ENCODE data around the gene TLL2.
A peak's percentile ranks its signal among the peaks of the same experiment; 100 is the strongest.

The TLL2 gene

DNA sequence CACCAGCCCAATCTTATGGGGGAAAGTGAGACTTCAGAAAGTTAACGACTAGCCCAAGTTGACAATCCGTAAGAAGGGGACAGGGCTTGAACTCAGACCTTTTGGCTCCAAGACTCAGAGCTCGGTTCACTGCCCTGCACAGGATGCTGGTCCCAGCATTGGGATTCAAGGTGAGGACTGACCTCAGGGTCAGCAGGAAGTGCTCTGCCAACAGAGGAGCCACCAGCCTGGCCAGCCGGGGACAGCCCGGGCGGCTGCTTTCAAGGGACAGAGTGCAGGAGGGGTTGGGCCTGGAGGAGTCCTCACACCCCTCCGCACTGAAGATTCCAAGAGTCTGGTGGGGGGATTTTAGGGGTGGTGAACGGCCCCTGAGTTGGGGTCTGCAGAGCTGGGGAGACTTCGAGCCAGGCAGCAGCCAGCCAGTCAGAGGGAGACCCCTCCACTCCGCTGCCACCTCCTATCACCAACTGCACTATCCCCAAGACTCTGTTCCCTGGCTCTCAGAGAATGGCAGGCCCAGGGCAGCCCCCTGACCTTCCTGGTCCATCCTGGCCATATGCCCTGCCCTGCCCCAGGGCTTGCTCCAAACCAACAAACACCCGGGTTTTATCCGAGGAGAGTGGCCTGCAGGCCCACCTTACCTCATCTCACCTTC, 19.7 kb downstream of the TLL2 start:
- H3K9ac ChIP-seq (ENCODE audit: low read depth, low read length), result no peak overlapping the region
- no peaks in the 10 kb centered on the region for H3K27me3 ChIP-seq (ENCODE audit: insufficient read depth, low read length, poor library complexity)
- TF ChIP-seq EZH2 (IDR thresholded peaks at IDR 0.05; ENCODE audit: borderline replicate concordance, low read depth, low read length, severe bottlenecking), result no peak
- no peak for TF ChIP-seq CTCF (IDR thresholded peaks at IDR 0.05; ENCODE audit: borderline replicate concordance, extremely low read depth, low read length, poor library complexity, severe bottlenecking)
- no peaks in the 10 kb centered on the region for H4K20me1 ChIP-seq (ENCODE audit: insufficient read depth, low read length)
- no peak overlapping the region for H2AFZ ChIP-seq (ENCODE audit: low read depth, low read length)
- H3K4me3 ChIP-seq (ENCODE audit: low read depth in 1 of 2, low read length in 2 of 2), result no peak overlapping the region
- H3K9me3 ChIP-seq (ENCODE audit: insufficient read depth, low read length, severe bottlenecking), result no peaks in the 10 kb centered on the region
- H3K4me1 ChIP-seq (ENCODE audit: insufficient read depth, low read length), result no peaks in the 10 kb centered on the region
- DNase-seq (no peak), ATAC-seq (ENCODE audit: insufficient read depth, low read depth) (no peak)
- no peaks in the 10 kb centered on the region for H3K36me3 ChIP-seq (ENCODE audit: insufficient read depth, low read length)
- no peak overlapping the region for H3K4me2 ChIP-seq (ENCODE audit: insufficient read depth, low read length)
- H3K27ac ChIP-seq (ENCODE audit: low read length), result no peak overlapping the region
- no peaks in the 10 kb centered on the region for H3K79me2 ChIP-seq (ENCODE audit: insufficient read depth, low read length)

DNA sequence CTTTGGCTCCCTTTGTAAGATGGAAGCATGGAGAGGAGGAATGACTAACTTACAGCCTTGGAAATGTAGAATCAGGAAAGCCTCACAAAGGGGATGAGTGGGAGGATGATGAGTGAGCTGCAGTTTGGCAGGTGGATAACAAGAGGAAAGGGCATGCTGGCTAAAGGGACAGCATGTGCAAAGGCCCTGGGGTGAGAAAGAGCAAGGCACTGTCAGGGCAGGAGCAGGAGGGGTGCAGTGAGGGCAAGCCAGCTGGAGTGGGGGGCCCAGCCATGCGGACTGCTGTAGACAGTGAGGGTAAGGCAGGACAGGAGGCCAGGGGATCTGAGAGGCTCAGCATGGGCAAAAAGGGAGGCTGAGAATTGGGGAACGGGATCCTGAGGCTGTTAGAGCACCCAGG, 20.5 kb downstream of the TLL2 start:
- Histone ChIP-seq H3K9ac (ENCODE audit: low read depth, low read length) (no peak overlapping the region), H3K36me3 (ENCODE audit: insufficient read depth, low read length) (no peaks in the 10 kb centered on the region), H3K4me3 (ENCODE audit: low read depth in 1 of 2, low read length in 2 of 2) (no peak overlapping the region), H3K79me2 (ENCODE audit: insufficient read depth, low read length) (no peaks in the 10 kb centered on the region), H2AFZ (ENCODE audit: low read depth, low read length) (no peak overlapping the region), H4K20me1 (ENCODE audit: insufficient read depth, low read length) (no peaks in the 10 kb centered on the region), H3K9me3 (ENCODE audit: insufficient read depth, low read length, severe bottlenecking) (no peaks in the 10 kb centered on the region), H3K27me3 (ENCODE audit: insufficient read depth, low read length, poor library complexity) (no peaks in the 10 kb centered on the region), H3K4me2 (ENCODE audit: insufficient read depth, low read length) (no peak overlapping the region), H3K4me1 (ENCODE audit: insufficient read depth, low read length) (no peaks in the 10 kb centered on the region), H3K27ac (ENCODE audit: low read length) (no peak overlapping the region)
- TF ChIP-seq CTCF (IDR thresholded peaks at IDR 0.05; ENCODE audit: borderline replicate concordance, extremely low read depth, low read length, poor library complexity, severe bottlenecking) (no peak), EZH2 (IDR thresholded peaks at IDR 0.05; ENCODE audit: borderline replicate concordance, low read depth, low read length, severe bottlenecking) (no peak)
- ATAC-seq (ENCODE audit: insufficient read depth, low read depth), result no peak
- no peak for DNase-seq

DNA sequence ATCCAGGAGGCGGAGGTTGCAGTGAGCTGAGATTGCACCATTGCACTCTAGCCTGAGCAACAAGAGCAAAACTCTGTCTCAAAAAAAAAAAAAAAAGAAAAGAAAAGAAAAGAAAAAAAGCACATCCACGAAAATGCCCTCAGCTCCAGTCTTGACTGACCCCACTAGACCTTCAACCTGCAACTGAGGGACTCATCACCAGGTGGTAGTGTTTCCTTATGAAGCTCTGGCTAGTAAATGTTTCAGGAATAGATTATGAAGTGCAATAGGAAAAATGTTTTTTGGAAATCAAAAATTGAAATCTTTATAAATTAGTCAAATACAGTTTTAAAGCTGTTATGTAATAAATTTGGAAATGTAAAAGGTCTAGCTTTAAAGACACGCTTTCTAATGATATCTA, 22.4 kb downstream of the TLL2 start:
- H4K20me1 ChIP-seq (ENCODE audit: insufficient read depth, low read length), result no peaks in the 10 kb centered on the region
- no peaks in the 10 kb centered on the region for H3K79me2 ChIP-seq (ENCODE audit: insufficient read depth, low read length)
- ATAC-seq (ENCODE audit: insufficient read depth, low read depth) (no peak), DNase-seq (no peak)
- no peak overlapping the region for H3K9ac ChIP-seq (ENCODE audit: low read depth, low read length)
- H3K27ac ChIP-seq (ENCODE audit: low read length), result no peak overlapping the region
- H3K9me3 ChIP-seq (ENCODE audit: insufficient read depth, low read length, severe bottlenecking), result no peaks in the 10 kb centered on the region
- TF ChIP-seq CTCF (IDR thresholded peaks at IDR 0.05; ENCODE audit: borderline replicate concordance, extremely low read depth, low read length, poor library complexity, severe bottlenecking), result peak; percentile 55
- no peak for TF ChIP-seq EZH2 (IDR thresholded peaks at IDR 0.05; ENCODE audit: borderline replicate concordance, low read depth, low read length, severe bottlenecking)
- no peak overlapping the region for H2AFZ ChIP-seq (ENCODE audit: low read depth, low read length)
- H3K4me3 ChIP-seq (ENCODE audit: low read depth in 1 of 2, low read length in 2 of 2), result no peak overlapping the region
- no peaks in the 10 kb centered on the region for H3K36me3 ChIP-seq (ENCODE audit: insufficient read depth, low read length)
- no peaks in the 10 kb centered on the region for H3K27me3 ChIP-seq (ENCODE audit: insufficient read depth, low read length, poor library complexity)
- no peak overlapping the region for H3K4me2 ChIP-seq (ENCODE audit: insufficient read depth, low read length)
- H3K4me1 ChIP-seq (ENCODE audit: insufficient read depth, low read length), result no peaks in the 10 kb centered on the region
